HCT116 (cell line): ENCODE results near the gene SMARCB1. TPM values are rescaled to one million over a fixed set of nuclear protein-coding genes. Genes with fewer than 3 reads are reported as not detected.

Source experiments
- ATAC-seq: fragments of 200-7000 bp; cut with Tn5 transposase; 2 replicates; pipeline ENCODE4 v1.9.1; 2020; ENCODE audit warnings: mild to moderate bottlenecking, moderate library complexity
- BruUV-seq: library from RNA; stranded (reverse); fragments of 400-500 nt; replicated peaks from 2 replicates; lab custom pipeline; 2021; lab: Mats Ljungman, UMichigan
- CTCF ChIA-PET: fragments of 300-600 bp; sonication (Branson Sonifier 250); formaldehyde crosslinking; loops from one replicate; lab custom pipeline; 2021; ENCODE audit warnings: antibody characterized with exemption; lab: Charles Lee
- POLR2A ChIA-PET: fragments of 300-600, 350-600 bp; sonication (Branson Sonifier 250); formaldehyde crosslinking; loops from one replicate; lab custom pipeline; 2021; ENCODE audit warnings: antibody characterized with exemption; lab: Charles Lee
- RAD21 ChIA-PET, 2 experiments: fragments of 300-600 bp; sonication (Branson Sonifier 250); formaldehyde crosslinking; loops; one replicate each; lab custom pipeline; 2023; ENCODE audit warnings: low total read pairs in 2 of 2; ENCODE audit not compliant: uncharacterized antibody in 2 of 2, unreplicated experiment in 2 of 2, low non-redundant PET in 1 of 2; lab: Charles Lee
- DNase-seq: peaks from one replicate; pipeline ENCODE4 v3.0.0-alpha.2; 2010; ENCODE audit warnings: low read depth, low spot score
- H2AFZ ChIP-seq: fragments of 200-600 bp; shearing (Covaris generic), sonication (generic); 2 replicates; pipeline ENCODE4 v1.6.1; 2017; ENCODE audit warnings: low read depth, mixed run types, mixed read lengths, antibody characterized with exemption, low read length; ENCODE audit not compliant: poor library complexity, severe bottlenecking
- H3K27ac ChIP-seq: 2 replicates; pipeline ENCODE4 v1.5.1; 2012; ENCODE audit warnings: low read depth, low read length
- H3K27me3 ChIP-seq: fragments of 200-600 bp; sonication (generic); 2 replicates; pipeline ENCODE4 v1.6.1; 2016; ENCODE audit warnings: mixed run types, low read length, mixed read lengths; ENCODE audit not compliant: insufficient read depth
- H3K36me3 ChIP-seq, 2 experiments: fragments of 200-500 bp in 1 of 2; fragments of 200-600 bp in 1 of 2; sonication (Bioruptor generic) in 1 of 2; sonication (generic) in 1 of 2; 2 replicates each; pipeline versions ENCODE4 v1.5.1 to v1.6.1; 2014 to 2016; ENCODE audit warnings: low read length in 2 of 2, inconsistent platforms in 1 of 2, mixed read lengths in 1 of 2, mixed run types in 1 of 2; ENCODE audit not compliant: insufficient read depth in 2 of 2, control insufficient read depth in 1 of 2
- H3K4me1 ChIP-seq, 2 experiments: fragments of 200-600 bp in 1 of 2; sonication (generic) in 1 of 2; 2 replicates each; pipeline versions ENCODE4 v1.5.1 to v1.6.1; 2012 to 2017; ENCODE audit warnings: low read length in 2 of 2, inconsistent platforms in 1 of 2, mild to moderate bottlenecking in 1 of 2, mixed read lengths in 1 of 2, mixed run types in 1 of 2, moderate library complexity in 1 of 2; ENCODE audit not compliant: insufficient read depth in 2 of 2, control insufficient read depth in 1 of 2
- H3K4me2 ChIP-seq: fragments of 200-600 bp; sonication (generic); 2 replicates; pipeline ENCODE4 v1.6.1; 2017; ENCODE audit warnings: mixed run types, low read length, mixed read lengths
- H3K4me3 ChIP-seq, 2 experiments: fragments of 200-600 bp in 1 of 2; sonication (generic) in 1 of 2; replicated peaks in 1 of 2; 2 replicates each; pipeline ENCODE4 v1.5.1; 2011 to 2016; ENCODE audit warnings: low read length in 2 of 2, control low read depth in 1 of 2, low read depth in 1 of 2, mild to moderate bottlenecking in 1 of 2, mixed read lengths in 1 of 2, mixed run types in 1 of 2
- H3K79me2 ChIP-seq: fragments of 200-600 bp; sonication (generic); 2 replicates; pipeline ENCODE4 v1.6.1; 2017; ENCODE audit warnings: mild to moderate bottlenecking, mixed run types, low read length, moderate library complexity, mixed read lengths; ENCODE audit not compliant: insufficient read depth
- H3K9ac ChIP-seq: fragments of 200-600 bp; sonication (generic); 2 replicates; pipeline ENCODE4 v1.6.1; 2016; ENCODE audit warnings: low read length, mixed read lengths
- H3K9me2 ChIP-seq: fragments of 200-600 bp; sonication (generic), shearing (Covaris generic); 2 replicates; pipeline ENCODE4 v1.6.1; 2017; ENCODE audit warnings: mixed run types, mild to moderate bottlenecking, moderate library complexity; ENCODE audit not compliant: insufficient read depth
- H3K9me3 ChIP-seq, 2 experiments: fragments of 200-500 bp in 1 of 2; fragments of 200-600 bp in 1 of 2; sonication (Bioruptor generic) in 1 of 2; sonication (generic) in 1 of 2; 2 replicates each; pipeline ENCODE4 v1.6.1; 2014 to 2017; ENCODE audit warnings: low read length in 2 of 2, mixed read lengths in 2 of 2, inconsistent platforms in 1 of 2, low read depth in 1 of 2, mild to moderate bottlenecking in 1 of 2, mixed run types in 1 of 2, moderate library complexity in 1 of 2; ENCODE audit not compliant: control insufficient read depth in 1 of 2, insufficient read depth in 1 of 2
- H4K20me1 ChIP-seq: fragments of 200-600 bp; sonication (generic), shearing (Covaris generic); 2 replicates; pipeline ENCODE4 v1.6.1; 2017; ENCODE audit warnings: mixed run types, mild to moderate bottlenecking, moderate library complexity; ENCODE audit not compliant: insufficient read depth
- CBX3 ChIP-seq: IDR thresholded peaks from 2 replicates; pipeline ENCODE4 v1.6.1; 2012; ENCODE audit warnings: low read depth
- EZH2 ChIP-seq: fragments of 200-600 bp; sonication (generic); IDR thresholded peaks from 2 replicates; pipeline ENCODE4 v1.6.1; 2017; ENCODE audit warnings: antibody characterized with exemption, mixed run types
- EZH2phosphoT487 ChIP-seq: fragments of 200-600 bp; IDR thresholded peaks from 2 replicates; pipeline ENCODE4 v1.6.1; 2018; ENCODE audit warnings: antibody characterized with exemption, borderline replicate concordance
- JUND ChIP-seq: IDR thresholded peaks from 2 replicates; pipeline ENCODE4 v1.6.1; 2012
- POLR2AphosphoS5 ChIP-seq: IDR thresholded peaks from 2 replicates; pipeline ENCODE4 v1.6.1; 2011; ENCODE audit warnings: mild to moderate bottlenecking, low read depth, low read length, moderate library complexity
- SIN3A ChIP-seq: IDR thresholded peaks from 2 replicates; pipeline ENCODE4 v1.6.1; 2012; ENCODE audit warnings: low read depth
- SP1 ChIP-seq: IDR thresholded peaks from 2 replicates; pipeline ENCODE4 v1.6.1; 2012; ENCODE audit warnings: low read depth
- TCF7L2 ChIP-seq: IDR thresholded peaks from 2 replicates; pipeline ENCODE4 v1.7.0; 2011; ENCODE audit warnings: borderline replicate concordance, inconsistent platforms; ENCODE audit not compliant: insufficient read depth, insufficient read length; ENCODE audit errors: extremely low read depth
- ZNF274 ChIP-seq: fragments of 200-500 bp; sonication (Bioruptor generic); IDR thresholded peaks from 2 replicates; pipeline ENCODE4 v1.6.1; 2014; ENCODE audit warnings: mild to moderate bottlenecking, low read depth, low read length, inconsistent platforms
- intact Hi-C: fragments of 100-400 bp; cut with micrococcal nuclease; formaldehyde crosslinking; loops from 2 replicates; pipeline ENCODE4 v1.10.0; 2022
- total RNA-seq: library from RNA; stranded (reverse); gene quantifications from one replicate; pipeline ENCODE4 v1.2.1, GENCODE V29; 2021; ENCODE audit not compliant: unreplicated experiment

The SMARCB1 gene
- total RNA-seq, 1 experiment from 2014 or later, result 101 TPM

GRCh38 chr22:23786261-23786710 lies 480 bp upstream of the SMARCB1 start:
- no peaks in the 10 kb centered on the region for H3K27me3 ChIP-seq
- peak overlapping the region; percentile 92 for H3K4me2 ChIP-seq
- DNase-seq (no peak), ATAC-seq (no peak)
- POLR2A ChIA-PET, result interaction anchor here (0.7 to 2.6 kb wide), 4 partner anchors 14 to 69 kb away, joined by 3 to 22 read pairs (median 4); partner anchors contain the start of gene MMP11
- intact Hi-C loops, result no loop called here
- H3K9me2 ChIP-seq, result no peaks in the 10 kb centered on the region
- no peaks in the 10 kb centered on the region for H3K36me3 ChIP-seq
- H2AFZ ChIP-seq, result no peak overlapping the region
- H3K9me3 ChIP-seq, result no peaks in the 10 kb centered on the region
- peak overlapping the region; percentile 98 for H3K27ac ChIP-seq
- H4K20me1 ChIP-seq, result peaks cover 8% of the 10 kb centered on the region; the same call in 1 of the 2 replicates
- H3K9ac ChIP-seq, result peak overlapping the region; percentile 98
- RAD21 ChIA-PET, result no interaction called here
- CTCF ChIA-PET, result interaction anchor here (0.6 to 1.3 kb wide), 3 partner anchors 13 to 143 kb away, joined by 3 to 6 read pairs (median 3); partner anchors contain the start of gene MMP11
- BruUV-seq, result TSS peak; percentile 95
- H3K79me2 ChIP-seq, result peaks cover 40% of the 10 kb centered on the region
- peak overlapping the region; percentile 77 to 89 for H3K4me3 ChIP-seq
- peaks cover 22 to 34% of the 10 kb centered on the region in 2 experiments for H3K4me1 ChIP-seq
- no peak for TF ChIP-seq EZH2
- TF ChIP-seq TCF7L2, result no peak
- no peak for TF ChIP-seq CBX3
- TF ChIP-seq POLR2AphosphoS5, result no peak
- no peak for TF ChIP-seq JUND
- no peak for TF ChIP-seq SIN3A
- TF ChIP-seq ZNF274, result no peak
- TF ChIP-seq EZH2phosphoT487, result no peak

- ChIA-PET CTCF (no interaction called here), POLR2A (interaction anchor here (2.6 kb wide), 1 partner anchor 16 kb away, joined by 22 read pairs; the partner anchor contains the start of gene MMP11), RAD21 (no interaction called here)
- no peaks in the 10 kb centered on the region for H3K27me3 ChIP-seq
- H3K36me3 ChIP-seq, result 0 out of 4 replicates have a peak, but pooled peaks cover 0 to 5% of the 10 kb centered on the region in 2 experiments
- no peak for TF ChIP-seq TCF7L2
- TF ChIP-seq EZH2, result no peak
- TF ChIP-seq SP1, result peak; percentile 50; the same call in 1 of the 2 replicates
- peak overlapping the region; percentile 77 to 89 for H3K4me3 ChIP-seq
- H3K79me2 ChIP-seq, result peaks cover 52% of the 10 kb centered on the region
- BruUV-seq, result no TSS peak
- H3K9me3 ChIP-seq, result no peaks in the 10 kb centered on the region
- H3K27ac ChIP-seq, result peak overlapping the region; percentile 98
- peak overlapping the region; percentile 92 for H3K4me2 ChIP-seq
- DNase-seq (no peak), ATAC-seq (peak; percentile 43)
- peaks cover 14 to 25% of the 10 kb centered on the region in 2 experiments; a peak in 3 of 4 replicates for H3K4me1 ChIP-seq
- no peaks in the 10 kb centered on the region for H3K9me2 ChIP-seq
- no peak overlapping the region for H2AFZ ChIP-seq
- intact Hi-C loops, result no loop called here
- H3K9ac ChIP-seq, result peak overlapping the region; percentile 98
- H4K20me1 ChIP-seq, result peaks cover 8% of the 10 kb centered on the region; the same call in 1 of the 2 replicates
Measured at GRCh38 chr22:23787600-23787896, 782 bp downstream of the SMARCB1 start.
